Glomerular visceral epithelial cell (primary cell): Measurements from ENCODE around the gene VRK2.

ENCODE experiments used
- DNase-seq: peaks from one replicate; pipeline ENCODE4 v3.0.0-alpha.2; 2016; ENCODE audit errors: extremely low spot score

VRK2 gene

DNA sequence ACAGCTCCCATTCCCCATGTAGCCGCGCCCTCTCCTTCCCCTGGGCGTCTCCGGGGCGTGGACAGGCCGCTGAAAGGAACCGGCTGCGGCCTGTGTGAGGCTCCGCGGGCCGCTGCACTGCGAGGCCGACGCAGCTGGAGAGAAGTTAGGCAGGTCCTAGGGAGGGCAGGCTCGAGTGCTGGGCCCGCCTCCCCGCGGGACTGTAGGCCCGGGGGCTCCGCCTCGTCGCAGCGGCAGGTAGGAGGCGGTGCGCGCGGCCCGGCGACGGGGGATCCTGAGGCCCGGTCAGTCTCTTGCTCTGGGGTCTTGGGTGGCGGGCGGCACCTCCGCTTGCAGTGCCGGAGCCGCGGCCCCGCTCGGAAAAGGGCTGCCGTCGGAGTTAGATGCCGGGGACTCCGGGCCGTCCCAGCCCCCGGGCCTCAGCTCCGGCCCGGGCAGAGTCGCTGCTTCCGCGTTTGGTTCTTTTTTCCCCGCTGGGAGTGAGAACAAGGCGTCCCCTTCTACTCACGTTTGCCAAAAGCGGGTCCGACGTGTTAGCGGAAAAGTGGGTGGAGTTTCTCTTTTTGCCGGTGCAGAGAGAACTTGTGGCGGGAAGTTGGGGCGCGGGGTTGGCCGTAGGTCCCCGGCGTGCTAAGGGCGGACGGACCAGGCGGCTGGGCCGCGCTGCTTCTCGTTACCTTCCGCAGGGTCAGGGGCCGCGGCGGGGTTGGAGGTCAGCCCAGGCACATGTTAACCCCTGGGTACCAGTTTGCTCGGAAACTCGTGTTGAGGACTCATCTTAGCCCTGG, at the start of gene VRK2:
TSS of gene VRK2 (plus strand) at position 222 of the 788 bp plus-strand sequence. CDS start 2,026 bp downstream, outside the sequence.
- DNase-seq, result peak; percentile 94

DNA sequence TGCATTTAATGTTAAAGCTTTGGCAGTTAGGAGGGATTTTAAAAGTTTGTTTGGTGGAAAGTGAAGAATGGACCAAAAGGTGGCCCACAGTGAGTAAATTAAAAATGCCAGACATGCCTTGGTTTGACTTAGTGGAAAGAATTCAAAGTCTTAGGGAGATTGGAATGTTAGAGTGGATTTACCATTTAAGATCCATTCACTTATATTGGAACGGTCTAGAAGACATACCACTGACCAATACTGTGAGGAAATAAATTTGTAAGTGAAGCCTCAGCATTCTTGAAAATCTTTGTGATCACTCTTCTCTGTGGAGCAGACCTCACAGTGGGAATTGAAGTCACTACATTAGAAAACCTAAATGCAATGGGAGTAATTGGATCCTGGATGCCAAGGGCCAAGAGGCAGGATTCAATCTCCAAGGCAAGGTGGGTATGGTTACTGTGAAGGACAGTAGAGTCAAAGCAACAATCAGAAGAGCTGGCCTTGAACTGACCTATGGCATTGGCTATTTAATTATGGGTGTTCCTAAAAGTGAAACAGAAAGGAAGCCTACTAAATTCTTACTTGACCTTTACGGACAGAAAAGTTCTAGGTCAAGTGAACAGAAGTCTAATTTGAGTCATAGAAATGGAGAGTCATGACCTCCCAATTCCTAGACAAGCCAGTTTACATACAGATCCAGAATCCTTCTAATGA, 40.2 kb upstream of the VRK2 start:
- no peak for DNase-seq

- DNase-seq, result no peak
Observed at GRCh38 chr2:58006952-58007284, 39.7 kb upstream of the VRK2 start.

- no peak for DNase-seq
Observed at GRCh38 chr2:58010599-58010998, 36.0 kb upstream of the VRK2 start.

GRCh38 chr2:58019229-58019628, 27.4 kb upstream of the VRK2 start:
- no peak for DNase-seq

GRCh38 chr2:58025150-58025933, 21.3 kb upstream of the VRK2 start:
- no peak for DNase-seq

- DNase-seq, result no peak
Observed at GRCh38 chr2:58027029-58027428, 19.6 kb upstream of the VRK2 start.

GRCh38 chr2:58030771-58031170, 15.8 kb upstream of the VRK2 start:
- no peak for DNase-seq

DNA sequence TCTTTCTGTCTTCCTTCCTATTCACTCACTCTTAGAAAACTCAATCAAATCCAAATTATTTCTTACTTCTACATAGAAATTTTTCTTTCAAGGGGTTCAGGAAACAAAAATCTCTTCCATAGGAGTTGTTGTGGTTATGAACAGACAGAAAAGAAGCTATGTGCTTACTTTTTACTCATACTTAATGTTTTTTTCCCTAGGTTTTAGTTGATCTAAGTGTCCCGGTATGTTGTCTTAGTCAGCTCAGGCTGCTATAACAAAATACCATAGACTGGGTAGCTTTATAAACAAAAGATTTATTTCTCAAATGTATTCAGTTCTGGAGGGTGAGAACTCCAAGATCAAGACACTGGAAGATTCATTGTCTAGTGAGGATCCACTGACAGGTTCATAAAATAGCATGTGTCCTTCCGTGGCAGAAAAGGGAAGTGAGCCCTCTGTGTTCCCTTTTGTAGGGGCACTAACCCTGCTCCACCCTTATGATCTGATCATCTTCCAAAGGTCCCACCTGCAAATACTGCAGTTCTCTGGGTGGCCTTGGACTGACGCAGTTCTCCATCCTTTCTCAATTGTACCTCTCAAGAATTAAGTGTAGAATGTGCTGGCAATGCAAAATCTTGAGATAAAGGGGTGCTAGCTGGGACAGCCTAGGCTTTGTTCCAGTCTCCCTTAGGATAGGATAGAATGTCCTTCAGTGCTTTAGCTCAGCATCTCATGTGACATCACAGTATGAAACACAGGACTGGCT, 14.4 kb upstream of the VRK2 start:
- no peak for DNase-seq

DNA sequence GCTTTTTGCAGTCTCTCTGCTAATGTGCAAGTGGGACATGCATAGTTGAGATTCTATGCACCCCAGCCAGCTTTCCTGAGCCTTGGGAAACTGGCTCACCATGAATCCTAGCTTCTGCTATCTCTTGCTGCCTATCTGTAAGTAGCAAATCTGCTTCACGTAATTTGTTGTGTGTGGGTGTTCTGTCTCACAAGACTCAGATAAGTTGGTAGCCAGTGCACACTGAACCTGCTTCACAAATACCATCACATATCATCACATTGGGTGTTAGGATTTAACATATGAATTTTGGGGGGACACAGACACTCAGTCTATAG, 13.9 kb upstream of the VRK2 start:
- DNase-seq, result no peak

- DNase-seq, result no peak
Observed at GRCh38 chr2:58033530-58033929, 13.1 kb upstream of the VRK2 start.

- no peak for DNase-seq
Observed at GRCh38 chr2:58035352-58035751, 11.3 kb upstream of the VRK2 start.

DNA sequence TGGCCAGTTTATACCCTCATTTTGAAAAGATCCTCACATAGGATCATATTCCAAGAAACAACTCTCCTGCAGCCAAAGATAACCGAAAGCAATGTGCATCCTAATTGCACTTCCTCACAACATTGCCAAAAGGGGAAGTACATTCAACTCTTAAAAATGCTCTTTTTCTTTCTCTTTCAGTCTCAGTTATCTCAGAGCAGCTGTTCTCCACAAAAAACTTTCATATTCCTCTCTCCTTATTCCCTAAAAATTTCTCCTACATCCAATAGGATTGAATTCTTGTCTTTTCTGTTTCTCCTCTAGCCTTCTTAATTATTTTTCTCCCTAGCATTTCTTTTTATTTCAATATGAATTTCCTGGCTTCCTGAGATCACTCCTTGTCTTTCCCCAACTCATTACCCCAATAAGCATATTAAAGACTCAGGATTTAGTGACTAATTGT, 7.4 kb upstream of the VRK2 start:
- DNase-seq, result no peak

- DNase-seq, result peak; percentile 77
Observed at GRCh38 chr2:58042486-58042970, 4.1 kb upstream of the VRK2 start.

GRCh38 chr2:58044145-58044544, 2.5 kb upstream of the VRK2 start:
- DNase-seq, result no peak

GRCh38 chr2:58045580-58046334, 849 bp upstream of the VRK2 start:
- DNase-seq, result no peak

GRCh38 chr2:58046335-58046584, 346 bp upstream of the VRK2 start:
- no peak for DNase-seq

- no peak for DNase-seq
Observed at GRCh38 chr2:58047373-58047935, 848 bp downstream of the VRK2 start.

- no peak for DNase-seq
Observed at GRCh38 chr2:58047961-58048360, 1.4 kb downstream of the VRK2 start.

DNA sequence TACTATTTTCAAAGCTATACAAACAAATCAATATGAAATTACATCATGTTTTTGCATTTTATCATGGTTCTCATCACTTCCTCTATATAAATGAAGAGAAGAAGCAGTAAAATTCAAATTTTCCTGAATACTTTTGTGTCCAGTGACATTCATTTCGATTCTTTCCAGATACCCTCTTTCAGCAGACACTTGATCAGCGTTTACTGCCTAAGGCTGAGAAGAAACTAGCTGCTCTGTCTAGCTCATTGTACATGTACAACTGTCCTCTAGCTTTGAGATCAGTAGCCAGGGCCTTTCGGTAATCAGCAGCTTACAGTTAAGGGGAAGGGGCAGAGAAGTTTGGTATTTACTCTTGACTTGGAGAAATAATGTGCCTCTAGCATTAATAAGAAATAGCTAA, 4.8 kb downstream of the VRK2 start:
- DNase-seq, result no peak

- DNase-seq, result no peak
Observed at GRCh38 chr2:58052978-58053377, 6.4 kb downstream of the VRK2 start.
